HUES48 (cell line): ENCODE measurements around the gene BTBD9.

ENCODE experiments used
- H3K27ac ChIP-seq: one replicate; pipeline ENCODE4 v1.7.0; 2013; ENCODE audit warnings: low read depth, low read length, inconsistent platforms
- H3K27me3 ChIP-seq: 2 replicates; pipeline ENCODE4 v1.6.1; 2013; ENCODE audit warnings: mild to moderate bottlenecking, low read length; ENCODE audit not compliant: control insufficient read depth, insufficient read depth
- H3K36me3 ChIP-seq: 2 replicates; pipeline ENCODE4 v1.6.1; 2013; ENCODE audit warnings: low read length; ENCODE audit not compliant: control insufficient read depth, insufficient read depth
- H3K4me1 ChIP-seq: 2 replicates; pipeline ENCODE4 v1.6.1; 2013; ENCODE audit warnings: mild to moderate bottlenecking, low read length; ENCODE audit not compliant: control insufficient read depth, insufficient read depth
- H3K4me3 ChIP-seq: 2 replicates; pipeline ENCODE4 v1.5.1; 2013; ENCODE audit warnings: mild to moderate bottlenecking, low read depth, low read length
- H3K9ac ChIP-seq: 2 replicates; pipeline ENCODE4 v1.6.1; 2013; ENCODE audit warnings: mild to moderate bottlenecking, low read depth, low read length, moderate library complexity
- H3K9me3 ChIP-seq: 2 replicates; pipeline ENCODE4 v1.6.1; 2013; ENCODE audit warnings: low read length; ENCODE audit not compliant: control insufficient read depth, insufficient read depth

BTBD9 gene

DNA sequence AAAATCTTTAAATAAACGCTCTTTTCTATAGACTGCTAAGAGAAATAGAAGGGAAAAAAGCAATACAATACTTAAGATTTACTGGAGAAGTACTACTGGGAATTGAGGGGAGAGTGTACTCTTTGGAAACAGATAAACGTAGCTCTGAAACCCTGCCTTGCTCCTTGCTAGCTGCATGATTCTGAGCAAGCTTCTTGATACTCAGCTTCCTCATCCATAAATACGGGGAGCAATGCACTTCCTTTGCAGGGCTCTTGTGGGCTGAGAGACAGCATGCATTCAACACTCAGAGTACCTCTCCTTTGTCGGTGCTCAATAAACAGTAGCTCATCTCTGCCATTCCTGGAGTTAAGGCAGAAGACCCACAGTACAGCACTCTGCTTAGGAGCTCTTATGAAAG, 159.7 kb downstream of the BTBD9 start:
- H3K27ac ChIP-seq = no peak overlapping the region

DNA sequence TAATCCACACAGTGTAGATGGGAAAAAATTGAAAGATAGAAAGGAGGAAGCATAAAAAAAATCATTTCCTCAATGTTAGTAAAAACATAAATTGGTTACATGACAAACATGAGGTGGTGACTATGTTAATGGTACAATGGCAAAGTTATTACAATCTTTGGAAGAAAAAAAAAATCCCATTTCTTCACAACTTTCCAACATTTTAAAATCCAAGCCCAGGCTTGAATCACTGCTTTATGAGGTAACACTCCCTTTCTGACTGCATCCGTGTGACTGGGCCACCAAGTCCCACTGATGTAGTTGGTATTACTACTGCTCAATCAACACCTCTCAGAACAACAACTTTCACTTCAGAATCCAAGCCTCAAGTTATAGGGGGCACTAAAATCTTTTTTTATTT, 160.4 kb downstream of the BTBD9 start:
- H3K9me3 ChIP-seq = no peaks in the 10 kb centered on the region
- H3K9ac ChIP-seq = no peak overlapping the region
- H3K36me3 ChIP-seq = no peaks in the 10 kb centered on the region
- no peaks in the 10 kb centered on the region; the same call in 1 of the 2 replicates for H3K27me3 ChIP-seq
- no peak overlapping the region for H3K4me3 ChIP-seq
- H3K4me1 ChIP-seq = peaks cover 41% of the 10 kb centered on the region
- no peak overlapping the region for H3K27ac ChIP-seq

More for the DNA sequence above, 159.7 kb downstream of the BTBD9 start:
- Histone ChIP-seq H3K36me3 (no peaks in the 10 kb centered on the region), H3K4me1 (peaks cover 41% of the 10 kb centered on the region), H3K4me3 (no peak overlapping the region), H3K9me3 (no peaks in the 10 kb centered on the region), H3K27me3 (no peaks in the 10 kb centered on the region; the same call in 1 of the 2 replicates), H3K9ac (no peak overlapping the region)

GRCh38 chr6:38477680-38478260, 162.0 kb downstream of the BTBD9 start:
- Histone ChIP-seq H3K9me3 (no peaks in the 10 kb centered on the region), H3K27me3 (no peaks in the 10 kb centered on the region; the same call in 1 of the 2 replicates), H3K9ac (0 out of 2 replicates have a peak overlapping the region, but pooled peaks have one; percentile 2), H3K4me3 (peak overlapping the region; percentile 22), H3K27ac (peak overlapping the region; percentile 90), H3K4me1 (peaks cover 41% of the 10 kb centered on the region), H3K36me3 (no peaks in the 10 kb centered on the region)

DNA sequence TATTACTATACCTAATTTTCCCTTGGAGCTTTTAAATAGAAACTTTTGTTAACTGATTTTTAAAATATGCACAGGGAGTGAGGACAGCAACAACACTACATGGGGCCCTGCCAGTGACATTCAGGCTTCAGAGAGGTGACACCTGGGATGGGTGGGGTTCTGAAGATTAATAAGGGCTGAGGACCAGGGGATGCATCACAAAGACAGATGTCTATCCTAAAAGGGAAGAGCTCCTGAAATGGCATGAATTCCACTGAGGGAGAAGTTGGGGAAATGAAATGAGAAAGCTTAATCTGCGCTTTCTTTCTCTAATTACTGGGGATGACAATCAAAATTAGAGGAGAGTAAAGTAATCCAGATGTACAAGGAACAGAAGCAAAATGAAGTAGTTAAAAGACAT, 162.8 kb downstream of the BTBD9 start:
- H3K9ac ChIP-seq = no peak overlapping the region
- H3K27me3 ChIP-seq = no peaks in the 10 kb centered on the region; the same call in 1 of the 2 replicates

GRCh38 chr6:38476141-38476540, 163.6 kb downstream of the BTBD9 start:
- no peaks in the 10 kb centered on the region; the same call in 1 of the 2 replicates for H3K27me3 ChIP-seq
- H3K4me1 ChIP-seq = peaks cover 36% of the 10 kb centered on the region
- no peak overlapping the region for H3K4me3 ChIP-seq
- no peak overlapping the region for H3K9ac ChIP-seq
- H3K27ac ChIP-seq = no peak overlapping the region
- H3K36me3 ChIP-seq = no peaks in the 10 kb centered on the region
- H3K9me3 ChIP-seq = no peaks in the 10 kb centered on the region

More for the DNA sequence above, 162.8 kb downstream of the BTBD9 start:
- Histone ChIP-seq H3K36me3 (no peaks in the 10 kb centered on the region), H3K4me3 (0 out of 2 replicates have a peak overlapping the region, but pooled peaks have one; percentile 20), H3K27ac (peak overlapping the region; percentile 90), H3K9me3 (no peaks in the 10 kb centered on the region), H3K4me1 (peaks cover 40% of the 10 kb centered on the region)

DNA sequence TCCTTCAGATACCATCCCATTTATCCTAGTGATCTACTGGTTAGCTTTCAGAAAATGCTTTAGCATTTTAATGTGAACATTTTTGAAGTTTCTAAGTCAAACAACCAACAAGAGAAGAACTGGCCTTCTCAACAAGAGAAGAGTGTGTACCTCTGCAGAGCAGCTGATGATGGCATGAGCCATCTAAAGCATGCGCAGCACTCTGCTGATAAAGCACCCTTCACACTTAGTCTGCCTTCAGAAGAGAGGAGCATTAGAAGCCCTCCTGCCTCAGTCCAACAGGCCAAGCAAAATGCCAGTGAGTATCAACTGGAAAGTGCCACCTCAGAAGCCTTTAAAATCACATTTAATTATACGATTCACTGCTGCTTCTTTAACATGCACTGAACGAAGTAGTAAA, 169.2 kb downstream of the BTBD9 start:
- Histone ChIP-seq H3K4me3 (no peak overlapping the region), H3K27ac (no peak overlapping the region), H3K9me3 (no peaks in the 10 kb centered on the region), H3K36me3 (no peaks in the 10 kb centered on the region), H3K27me3 (no peaks in the 10 kb centered on the region), H3K4me1 (no peaks in the 10 kb centered on the region; the same call in 1 of the 2 replicates), H3K9ac (no peak overlapping the region)

GRCh38 chr6:38467566-38467965, 172.2 kb downstream of the BTBD9 start:
- Histone ChIP-seq H3K4me3 (no peak overlapping the region), H3K27ac (no peak overlapping the region), H3K4me1 (no peaks in the 10 kb centered on the region), H3K9me3 (no peaks in the 10 kb centered on the region), H3K27me3 (no peaks in the 10 kb centered on the region), H3K9ac (no peak overlapping the region), H3K36me3 (no peaks in the 10 kb centered on the region)

GRCh38 chr6:38460186-38460585, 179.5 kb downstream of the BTBD9 start:
- Histone ChIP-seq H3K27me3 (no peaks in the 10 kb centered on the region), H3K9ac (no peak overlapping the region), H3K4me3 (no peak overlapping the region), H3K9me3 (no peaks in the 10 kb centered on the region), H3K27ac (no peak overlapping the region), H3K4me1 (peaks cover 7% of the 10 kb centered on the region; the same call in 1 of the 2 replicates), H3K36me3 (no peaks in the 10 kb centered on the region)

DNA sequence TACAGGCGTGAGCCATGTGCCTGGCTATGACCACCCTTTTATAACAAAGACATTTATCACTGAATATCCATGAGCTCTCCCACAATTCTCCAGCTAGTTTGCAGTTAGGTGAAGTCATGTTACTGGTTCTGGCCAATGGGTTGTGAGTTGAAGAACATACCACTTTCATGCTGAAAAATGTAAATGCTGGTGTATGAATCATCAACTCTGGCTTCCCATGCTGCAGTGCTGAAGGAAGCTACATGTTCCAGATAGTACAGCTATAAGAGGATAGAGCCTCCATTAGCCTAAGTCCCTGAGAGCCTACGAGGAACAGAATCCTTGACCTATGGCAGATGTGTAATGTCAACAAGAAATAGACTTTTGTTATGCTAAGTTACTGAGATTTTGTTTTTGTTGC, 180.4 kb downstream of the BTBD9 start:
- H3K4me1 ChIP-seq = peaks cover 7% of the 10 kb centered on the region; the same call in 1 of the 2 replicates
- no peaks in the 10 kb centered on the region for H3K27me3 ChIP-seq
- no peak overlapping the region for H3K27ac ChIP-seq
- H3K9ac ChIP-seq = no peak overlapping the region
- H3K4me3 ChIP-seq = no peak overlapping the region
- no peaks in the 10 kb centered on the region for H3K9me3 ChIP-seq
- no peaks in the 10 kb centered on the region for H3K36me3 ChIP-seq

DNA sequence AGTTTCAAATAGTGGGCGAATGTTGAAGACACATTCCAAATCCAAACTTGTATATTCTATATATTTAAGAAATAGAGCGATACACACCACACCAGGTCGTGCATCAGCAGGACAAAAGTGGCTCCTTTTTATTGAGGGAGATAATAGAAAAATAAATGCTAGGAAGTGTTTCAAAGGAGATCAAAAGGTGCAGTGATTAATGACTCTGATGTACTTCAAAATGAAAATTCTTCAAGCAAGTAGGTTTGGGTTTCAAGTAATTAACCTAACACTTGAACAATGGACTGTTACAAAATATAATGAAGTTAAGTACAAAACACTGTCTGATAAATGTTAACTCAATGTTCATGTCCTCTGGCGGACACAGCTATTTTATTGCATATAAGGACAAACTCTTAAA, 185.9 kb downstream of the BTBD9 start:
- no peaks in the 10 kb centered on the region for H3K27me3 ChIP-seq
- 0 out of 2 replicates have a peak, but pooled peaks cover 4% of the 10 kb centered on the region for H3K4me1 ChIP-seq
- no peak overlapping the region for H3K9ac ChIP-seq
- no peaks in the 10 kb centered on the region for H3K9me3 ChIP-seq
- no peak overlapping the region for H3K27ac ChIP-seq
- no peak overlapping the region for H3K4me3 ChIP-seq
- no peaks in the 10 kb centered on the region for H3K36me3 ChIP-seq

DNA sequence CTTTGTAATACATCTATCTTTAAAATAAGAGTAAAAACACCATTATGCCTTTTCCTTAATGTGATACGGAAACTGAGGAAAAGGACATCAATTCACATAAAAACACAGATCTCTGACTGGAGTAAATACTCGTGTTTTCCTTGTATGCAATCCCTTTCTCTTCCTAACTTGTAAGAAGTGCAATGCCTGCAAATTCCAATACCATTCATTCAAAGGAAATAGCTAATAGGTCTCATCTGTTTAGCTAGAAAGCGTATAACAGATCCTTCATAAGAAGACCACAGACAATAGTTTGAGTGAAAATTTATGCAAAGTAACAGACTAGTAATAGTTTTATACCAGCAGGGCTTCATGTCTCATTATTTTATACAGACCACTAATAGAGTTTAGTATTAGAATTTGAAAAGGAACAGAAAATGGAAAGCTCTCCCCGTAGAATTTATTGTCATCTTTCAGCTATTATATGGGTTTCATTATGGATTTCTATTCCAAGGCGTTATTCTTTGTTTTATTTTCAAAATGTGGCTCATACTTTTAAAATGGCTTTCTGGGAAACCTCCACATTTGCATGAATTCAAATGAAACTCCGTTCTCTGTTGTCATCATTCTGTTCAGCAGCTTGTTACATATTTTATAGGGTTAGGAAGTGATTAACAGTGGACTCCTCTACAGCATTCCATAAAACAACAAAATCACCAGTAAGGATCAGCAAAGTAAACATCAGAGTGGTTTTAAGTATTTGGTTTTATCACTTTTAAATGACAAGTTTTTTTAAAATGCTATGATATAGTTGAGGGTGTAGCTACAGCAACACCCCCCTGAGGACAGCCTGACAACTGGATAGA, 186.7 kb downstream of the BTBD9 start:
- H3K9me3 ChIP-seq = no peaks in the 10 kb centered on the region
- no peak overlapping the region for H3K27ac ChIP-seq
- no peaks in the 10 kb centered on the region for H3K36me3 ChIP-seq
- H3K4me3 ChIP-seq = no peak overlapping the region
- 0 out of 2 replicates have a peak, but pooled peaks cover 4% of the 10 kb centered on the region for H3K4me1 ChIP-seq
- no peak overlapping the region for H3K9ac ChIP-seq
- no peaks in the 10 kb centered on the region for H3K27me3 ChIP-seq
